BE2C (cell line): ENCODE data around the gene EFCAB11.

Source experiments
- DNase-seq: peaks from one replicate; pipeline ENCODE4 v3.0.0-alpha.2; 2020
- H3K27me3 ChIP-seq: fragments of 250-450 bp; sonication (Bioruptor Pico); 2 replicates; pipeline ENCODE4 v1.5.1; 2020; ENCODE audit warnings: mild to moderate bottlenecking
- H3K36me3 ChIP-seq: fragments of 250-450 bp; sonication (Bioruptor Pico); 2 replicates; pipeline ENCODE4 v1.5.1; 2020; ENCODE audit warnings: mild to moderate bottlenecking
- H3K4me1 ChIP-seq: fragments of 250-450 bp; sonication (Bioruptor Pico); 2 replicates; pipeline ENCODE4 v1.5.1; 2020
- H3K4me3 ChIP-seq: 2 replicates; pipeline ENCODE4 v1.5.1; 2011; ENCODE audit warnings: low read depth, low read length
- H3K9me3 ChIP-seq: fragments of 250-450 bp; sonication (Bioruptor Pico); 2 replicates; pipeline ENCODE4 v1.5.1; 2020
- TF ChIP-seq, protein P1 (sequence below): IDR thresholded peaks from 2 replicates; pipeline ENCODE4 v1.5.1; 2012; ENCODE audit warnings: mild to moderate bottlenecking, low read depth, low read length

Gene EFCAB11

DNA sequence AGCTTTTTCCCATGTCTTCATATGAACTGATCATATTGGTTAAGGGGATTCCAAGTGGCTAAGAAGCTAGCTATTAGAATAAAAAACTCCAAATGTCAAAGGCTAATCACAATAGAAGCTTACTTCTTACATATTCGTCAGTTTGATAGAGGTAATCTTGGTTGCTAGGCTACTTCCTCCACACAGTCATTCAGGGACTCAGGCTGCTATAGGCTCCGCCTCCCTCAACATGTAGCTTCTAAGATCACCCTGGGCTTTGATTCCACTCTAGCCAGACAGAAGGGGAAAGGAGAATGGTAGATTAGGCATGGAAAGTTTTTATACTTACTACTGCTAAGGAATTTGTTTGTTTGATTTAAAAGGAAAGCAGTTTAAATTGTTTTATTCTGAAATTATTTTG is 207.9 kb downstream of the EFCAB11 start:
- peaks cover 3% of the 10 kb centered on the region; the same call in 1 of the 2 replicates for H3K4me1 ChIP-seq
- H3K9me3 ChIP-seq = no peaks in the 10 kb centered on the region
- DNase-seq = no peak
- H3K27me3 ChIP-seq = no peaks in the 10 kb centered on the region
- no peak overlapping the region for H3K4me3 ChIP-seq
- TF ChIP-seq, protein P1, sequence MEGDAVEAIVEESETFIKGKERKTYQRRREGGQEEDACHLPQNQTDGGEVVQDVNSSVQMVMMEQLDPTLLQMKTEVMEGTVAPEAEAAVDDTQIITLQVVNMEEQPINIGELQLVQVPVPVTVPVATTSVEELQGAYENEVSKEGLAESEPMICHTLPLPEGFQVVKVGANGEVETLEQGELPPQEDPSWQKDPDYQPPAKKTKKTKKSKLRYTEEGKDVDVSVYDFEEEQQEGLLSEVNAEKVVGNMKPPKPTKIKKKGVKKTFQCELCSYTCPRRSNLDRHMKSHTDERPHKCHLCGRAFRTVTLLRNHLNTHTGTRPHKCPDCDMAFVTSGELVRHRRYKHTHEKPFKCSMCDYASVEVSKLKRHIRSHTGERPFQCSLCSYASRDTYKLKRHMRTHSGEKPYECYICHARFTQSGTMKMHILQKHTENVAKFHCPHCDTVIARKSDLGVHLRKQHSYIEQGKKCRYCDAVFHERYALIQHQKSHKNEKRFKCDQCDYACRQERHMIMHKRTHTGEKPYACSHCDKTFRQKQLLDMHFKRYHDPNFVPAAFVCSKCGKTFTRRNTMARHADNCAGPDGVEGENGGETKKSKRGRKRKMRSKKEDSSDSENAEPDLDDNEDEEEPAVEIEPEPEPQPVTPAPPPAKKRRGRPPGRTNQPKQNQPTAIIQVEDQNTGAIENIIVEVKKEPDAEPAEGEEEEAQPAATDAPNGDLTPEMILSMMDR = no peak
- no peaks in the 10 kb centered on the region for H3K36me3 ChIP-seq

DNA sequence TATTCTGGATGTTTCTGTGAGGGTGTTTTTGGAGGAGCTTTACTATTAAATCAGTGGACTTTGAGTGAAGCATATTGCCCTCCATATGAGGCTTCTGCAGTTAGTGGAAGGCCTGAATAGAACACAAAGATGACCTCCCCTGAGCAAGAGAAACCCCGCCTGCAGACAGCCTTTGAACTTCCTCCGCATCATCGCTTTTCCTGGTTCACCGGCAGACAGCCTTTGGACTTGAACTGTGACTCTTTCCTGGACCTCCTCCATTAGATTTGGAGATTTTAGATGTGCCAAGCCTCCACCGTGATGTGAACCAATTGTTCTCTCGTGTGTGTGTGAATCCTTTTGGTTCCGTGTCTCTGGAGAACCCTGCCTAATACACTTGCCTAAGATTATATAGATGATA is 208.4 kb downstream of the EFCAB11 start:
- TF ChIP-seq, protein P1 = no peak
- H3K27me3 ChIP-seq = no peaks in the 10 kb centered on the region
- DNase-seq = no peak
- H3K9me3 ChIP-seq = no peaks in the 10 kb centered on the region
- no peak overlapping the region for H3K4me3 ChIP-seq
- no peaks in the 10 kb centered on the region for H3K36me3 ChIP-seq
- H3K4me1 ChIP-seq = peaks cover 3% of the 10 kb centered on the region; the same call in 1 of the 2 replicates
